K562 (cell line): Measurements from ENCODE around the gene HS2ST1. TPM values are rescaled to one million over a fixed set of nuclear protein-coding genes. Genes with fewer than 3 reads are reported as not detected.

Experiments
- ATAC-seq: fragments of 200-7000 bp; cut with Tn5 transposase; 3 replicates; pipeline ENCODE4 v1.9.1; 2020; ENCODE audit warnings: moderate library complexity
- BruUV-seq: library from RNA; stranded (reverse); fragments of 400-500 nt; replicated peaks from 2 replicates; lab custom pipeline; 2021; lab: Mats Ljungman, UMichigan
- CTCF ChIA-PET: fragments of 300-600 bp; formaldehyde crosslinking; extraction: SDS; loops from one replicate; lab custom pipeline; 2021; ENCODE audit warnings: low intra/inter-chr PET ratio; lab: Yijun Ruan, JAX
- POLR2A ChIA-PET: fragments of 300-600, 350-650 bp; sonication (Branson Sonifier 250); formaldehyde crosslinking; extraction: SDS; loops from one replicate; lab custom pipeline; 2021; ENCODE audit warnings: antibody characterized with exemption, inconsistent platforms; lab: Yijun Ruan, JAX
- DNase-seq, 4 experiments: peaks; one replicate each; pipeline versions ENCODE4 v3.0.0 to v3.0.0-alpha.2; 2011 to 2018; ENCODE audit warnings: low spot score in 3 of 4, mixed read lengths in 3 of 4; ENCODE audit errors: extremely low read depth in 1 of 4
- FAIRE-seq: peaks from 2 replicates; lab custom pipeline; 2011; peaks lifted over from hg19 to GRCh38; lab: Jason Lieb, UNC
- H2AFZ ChIP-seq: 2 replicates; pipeline ENCODE4 v1.6.0; 2011; ENCODE audit warnings: low read depth, low read length, control low read depth, inconsistent platforms
- H3K27ac ChIP-seq: fragments of 200-600 bp; 3 replicates; pipeline ENCODE4 v1.8.0; 2011; ENCODE audit warnings: low read depth, mild to moderate bottlenecking, control low read depth, inconsistent platforms, low read length, moderate library complexity, mixed read lengths; ENCODE audit errors: extremely low read depth
- H3K27me3 ChIP-seq, 2 experiments: fragments of 300-600 bp in 1 of 2; 2 replicates in 1 of 2; 3 replicates in 1 of 2; pipeline versions ENCODE4 v1.6.0 to v1.8.0; 2011; ENCODE audit warnings: inconsistent platforms in 2 of 2, low read length in 2 of 2, mild to moderate bottlenecking in 1 of 2, mixed read lengths in 1 of 2, moderate library complexity in 1 of 2; ENCODE audit not compliant: control insufficient read depth in 2 of 2, insufficient read depth in 2 of 2
- H3K36me3 ChIP-seq: fragments of 300-600 bp; 3 replicates; pipeline ENCODE4 v1.8.0; 2011; ENCODE audit warnings: mild to moderate bottlenecking, low read length, inconsistent platforms; ENCODE audit not compliant: control insufficient read depth, insufficient read depth
- H3K4me1 ChIP-seq, 2 experiments: fragments of 200-600 bp in 1 of 2; replicated peaks in 1 of 2; 2 replicates in 1 of 2; 3 replicates in 1 of 2; pipeline versions ENCODE4 v1.5.1 to v1.8.0; 2011; ENCODE audit warnings: inconsistent platforms in 2 of 2, low read length in 2 of 2, mild to moderate bottlenecking in 1 of 2, mixed read lengths in 1 of 2, moderate library complexity in 1 of 2; ENCODE audit not compliant: control insufficient read depth in 2 of 2, insufficient read depth in 2 of 2
- H3K4me2 ChIP-seq: 2 replicates; pipeline ENCODE4 v1.6.1; 2011; ENCODE audit warnings: low read length, control low read depth, inconsistent platforms, mixed read lengths; ENCODE audit not compliant: insufficient read depth
- H3K4me3 ChIP-seq: fragments of 200-600 bp; sonication (generic), shearing (Covaris generic); 2 replicates; pipeline ENCODE4 v1.5.1; 2016; ENCODE audit warnings: control low read depth, inconsistent platforms
- H3K79me2 ChIP-seq: fragments of 200-600 bp; 3 replicates; pipeline ENCODE4 v1.8.0; 2011; ENCODE audit warnings: low read length, inconsistent platforms; ENCODE audit not compliant: control insufficient read depth, insufficient read depth
- H3K9ac ChIP-seq, 2 experiments: 2 replicates each; pipeline versions ENCODE4 v1.6.0 to v1.6.1; 2011; ENCODE audit warnings: low read depth in 2 of 2, low read length in 2 of 2, control low read depth in 1 of 2, inconsistent platforms in 1 of 2, mild to moderate bottlenecking in 1 of 2, mixed read lengths in 1 of 2; ENCODE audit not compliant: insufficient read depth in 1 of 2
- H3K9me1 ChIP-seq: one replicate; pipeline ENCODE4 v1.6.0; 2011; ENCODE audit warnings: inconsistent platforms, mild to moderate bottlenecking, low read length, moderate library complexity; ENCODE audit not compliant: control insufficient read depth, insufficient read depth
- H3K9me3 ChIP-seq: replicated peaks from 2 replicates; pipeline ENCODE4 v1.5.1; 2011; ENCODE audit warnings: low read depth, low read length, inconsistent platforms; ENCODE audit not compliant: control insufficient read depth, insufficient read depth
- H4K20me1 ChIP-seq: replicated peaks from 2 replicates; pipeline ENCODE4 v1.6.1; 2011; ENCODE audit warnings: low read length, inconsistent platforms, mixed read lengths; ENCODE audit not compliant: control insufficient read depth, insufficient read depth
- ARHGAP35 ChIP-seq: fragments of 450-650 bp; IDR thresholded peaks from 2 replicates; pipeline ENCODE4 v1.6.1; 2018; ENCODE audit not compliant: partially characterized antibody
- ETV5 ChIP-seq: sonication (generic); formaldehyde crosslinking; IDR thresholded peaks from 2 replicates; pipeline ENCODE4 v1.4.0; 2020; ENCODE audit warnings: low read depth, mild to moderate bottlenecking, missing genetic modification reagents
- SLC30A9 ChIP-seq: fragments of 250-450 bp; sonication (Bioruptor Pico); IDR thresholded peaks from 2 replicates; pipeline ENCODE4 v1.8.0; 2022; ENCODE audit warnings: mild to moderate bottlenecking, moderate library complexity
- ZNF311 ChIP-seq: fragments of 250-450 bp; sonication (Bioruptor Pico); IDR thresholded peaks from 2 replicates; pipeline ENCODE4 v1.4.0; 2020; ENCODE audit warnings: mild to moderate bottlenecking, moderate library complexity
- ZNF354B ChIP-seq: fragments of 250-450 bp; sonication (Bioruptor Pico); IDR thresholded peaks from 2 replicates; pipeline ENCODE4 v1.4.0; 2020
- WGBS: fragments of 100-300 bp; shearing (Covaris generic); methylation state at CpG from one replicate; pipeline ENCODE4 v1.1.6; 2016; ENCODE audit warnings: low coverage, mixed read lengths; ENCODE audit not compliant: insufficient coverage; ENCODE audit errors: missing lambda C conversion rate; 5-methylcytosine and 5-hydroxymethylcytosine counted together
- in situ Hi-C: fragments of 300-500 bp; cut with MboI; formaldehyde crosslinking; loops from 4 replicates; pipeline ENCODE4 v1.15.0; 2018; ENCODE audit warnings: inconsistent platforms, mixed read lengths
- intact Hi-C: fragments of 100-400 bp; cut with micrococcal nuclease; formaldehyde crosslinking; loops from 2 replicates; pipeline ENCODE4 v1.14.2; 2022
- polyA plus RNA-seq, 8 experiments: library from polyadenylated mRNA; depleted of rRNA in 4 of 8; stranded (reverse) in 5 of 8; unstranded in 3 of 8; fragments of >200 nt; fragmentation: Nextera tagmentation in 2 of 8; fragmentation: Illumina TruSeq in 1 of 8; extraction: Ambion mirVana in 2 of 8; extraction: Trizol in 1 of 8; gene quantifications; 2 replicates each; pipeline versions ENCODE4 v1.2.1 to v1.2.3, GENCODE V29; 2011 to 2014; ENCODE audit warnings: inconsistent platforms in 1 of 8, missing spikeins in 1 of 8
- total RNA-seq, 7 experiments: library from RNA; depleted of rRNA in 6 of 7; stranded (reverse); fragments of >200 nt in 6 of 7; fragmentation: Illumina TruSeq in 2 of 7; extraction: Trizol in 2 of 7; gene quantifications; 2 replicates each; pipeline versions ENCODE4 v1.2.1 to v1.2.3, GENCODE V29; 2011 to 2021; ENCODE audit warnings: low replicate concordance in 1 of 7
- TF ChIP-seq, protein P1 (sequence below), 2 experiments: fragments of 450-650 bp; conservative IDR thresholded peaks; 2 replicates each; pipeline ENCODE4 v1.6.1; 2017; ENCODE audit warnings: mild to moderate bottlenecking in 2 of 2, moderate library complexity in 2 of 2

Gene HS2ST1
- total and polyA plus RNA-seq, 9 of the 15 experiments (the other 6 are each of a cell fraction or from before 2014, with no cell fraction given), result 7.7 to 43.3 (median 25.8) TPM

DNA sequence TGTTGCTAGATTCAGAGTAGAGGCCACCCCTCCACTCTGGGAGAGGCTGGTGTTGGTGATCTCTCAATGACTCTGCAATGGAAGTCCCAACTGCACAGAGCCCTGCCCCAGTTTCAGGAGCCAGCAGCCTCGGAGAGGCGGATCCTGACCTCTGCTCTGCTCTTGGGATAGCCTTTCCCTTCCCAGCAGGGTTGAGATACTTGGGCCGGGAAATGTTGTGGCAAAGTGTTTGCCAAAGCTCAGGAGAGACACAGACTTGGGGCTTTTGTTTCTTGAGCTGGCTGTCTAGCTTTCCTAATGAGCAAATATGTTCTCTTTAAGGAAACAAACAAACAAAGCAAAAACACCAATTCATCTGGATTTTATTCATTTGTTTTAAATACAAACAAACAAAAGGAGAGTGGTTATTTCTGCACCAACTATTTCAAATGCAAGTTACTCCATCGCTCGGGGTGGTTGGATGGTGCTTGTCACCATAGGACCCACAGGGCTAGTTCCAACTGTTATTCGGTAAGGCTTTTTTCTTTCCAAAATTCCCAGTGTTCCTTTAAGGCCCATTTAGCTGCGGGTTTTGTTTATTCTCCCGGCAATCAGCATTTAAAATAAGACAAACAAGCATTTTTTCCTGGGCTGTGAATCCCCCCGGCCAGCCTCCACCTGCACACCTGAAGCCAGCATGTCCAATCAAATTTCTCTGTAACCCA, 220.3 kb downstream of the HS2ST1 start:
- H3K9me1 ChIP-seq, result no peaks in the 10 kb centered on the region
- H3K4me2 ChIP-seq, result no peak overlapping the region
- no peak overlapping the region for H3K9ac ChIP-seq
- H3K27me3 ChIP-seq, result peaks cover 12 to 41% of the 10 kb centered on the region in 2 experiments; a peak in 4 of 5 replicates
- FAIRE-seq, result no peak
- no TSS peak for BruUV-seq
- POLR2A ChIA-PET, result interaction anchor here (0.6 to 0.8 kb wide), 2 partner anchors 264 to 423 kb away, joined by 3 read pairs; no protein-coding TSS in a partner anchor
- TF ChIP-seq, protein P1, sequence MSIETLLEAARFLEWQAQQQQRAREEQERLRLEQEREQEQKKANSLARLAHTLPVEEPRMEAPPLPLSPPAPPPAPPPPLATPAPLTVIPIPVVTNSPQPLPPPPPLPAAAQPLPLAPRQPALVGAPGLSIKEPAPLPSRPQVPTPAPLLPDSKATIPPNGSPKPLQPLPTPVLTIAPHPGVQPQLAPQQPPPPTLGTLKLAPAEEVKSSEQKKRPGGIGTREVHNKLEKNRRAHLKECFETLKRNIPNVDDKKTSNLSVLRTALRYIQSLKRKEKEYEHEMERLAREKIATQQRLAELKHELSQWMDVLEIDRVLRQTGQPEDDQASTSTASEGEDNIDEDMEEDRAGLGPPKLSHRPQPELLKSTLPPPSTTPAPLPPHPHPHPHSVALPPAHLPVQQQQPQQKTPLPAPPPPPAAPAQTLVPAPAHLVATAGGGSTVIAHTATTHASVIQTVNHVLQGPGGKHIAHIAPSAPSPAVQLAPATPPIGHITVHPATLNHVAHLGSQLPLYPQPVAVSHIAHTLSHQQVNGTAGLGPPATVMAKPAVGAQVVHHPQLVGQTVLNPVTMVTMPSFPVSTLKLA (conservative IDR thresholded peaks at IDR 0.05), result no peak
- TF ChIP-seq SLC30A9 (no peak), ETV5 (no peak), ZNF354B (no peak), ZNF311 (CRISPR knock-in tag) (no peak), ARHGAP35 (no peak)
- TF ChIP-seq, all 486 proteins: peak for 0
- in situ Hi-C loops, result loop anchor here (10.0 kb wide), 1 partner anchor 150 kb away; no protein-coding TSS in a partner anchor
- 10% methylated on average over 7 of the region's 9 CpGs for WGBS
- Histone ChIP-seq H3K36me3 (no peaks in the 10 kb centered on the region), H3K79me2 (no peaks in the 10 kb centered on the region), H3K9me3 (no peaks in the 10 kb centered on the region), H4K20me1 (no peaks in the 10 kb centered on the region; the same call in none of the 2 replicates), H2AFZ (no peak overlapping the region), H3K27ac (no peak overlapping the region), H3K4me1 (peaks cover 13 to 14% of the 10 kb centered on the region in 2 experiments), H3K4me3 (no peak overlapping the region)
- no peak for DNase-seq
- CTCF ChIA-PET, result no interaction called here
- no peak for ATAC-seq
- intact Hi-C loops, result loop anchor here (5.0 kb wide), 3 partner anchors 153 to 818 kb away; no protein-coding TSS in a partner anchor
